NCI-H146 (cell line): ENCODE results near the gene MRPL30.
"Not testable (repeated sequence)": the region's sequence is repeated elsewhere in the genome, so short reads cannot be mapped to it uniquely, and the experiment has no call there.

Experiments
- DNase-seq: peaks from one replicate; lab custom pipeline; 2025; lab: John Stamatoyannopoulos, UW

MRPL30 gene

DNA sequence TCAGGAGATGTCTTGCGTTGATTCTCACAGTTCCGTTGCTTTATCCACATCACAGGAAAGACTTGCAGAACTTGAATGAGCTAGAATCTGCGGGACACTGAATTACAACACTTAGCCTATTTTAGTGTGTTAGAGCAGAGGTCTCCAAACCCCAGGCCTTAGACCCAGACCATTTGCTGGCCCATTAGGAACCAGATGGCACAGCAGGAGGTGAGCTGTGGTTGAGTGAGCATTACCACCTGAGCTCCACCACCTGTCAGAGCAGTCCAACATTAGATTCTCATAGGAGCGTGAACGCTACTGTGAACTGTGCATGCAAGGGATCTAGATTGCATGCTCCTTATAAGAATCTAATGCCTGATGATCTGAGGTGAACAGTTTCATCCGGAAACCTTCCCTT lies 3.8 kb downstream of the MRPL30 start:
- peak; percentile 59 for DNase-seq

DNA sequence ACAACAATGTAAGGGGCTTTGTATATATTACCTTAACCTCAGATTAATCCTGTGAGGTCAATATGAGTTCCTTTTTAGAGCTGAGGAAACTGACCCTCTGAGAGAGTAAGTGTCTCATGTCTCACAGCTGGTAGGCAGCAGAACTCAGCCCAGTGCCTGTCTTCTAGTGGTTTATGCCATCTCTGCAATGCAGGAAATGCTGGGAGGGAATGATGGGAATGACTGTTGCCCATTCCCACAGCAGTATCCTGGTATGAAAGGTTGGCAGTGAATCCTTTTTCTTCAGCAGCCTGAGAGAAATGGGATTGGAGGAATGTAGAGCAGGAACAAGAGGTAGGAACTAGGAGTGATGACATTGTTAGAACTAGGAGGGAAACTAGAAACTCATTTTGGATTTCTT lies 6.0 kb downstream of the MRPL30 start:
- DNase-seq: no peak

DNA sequence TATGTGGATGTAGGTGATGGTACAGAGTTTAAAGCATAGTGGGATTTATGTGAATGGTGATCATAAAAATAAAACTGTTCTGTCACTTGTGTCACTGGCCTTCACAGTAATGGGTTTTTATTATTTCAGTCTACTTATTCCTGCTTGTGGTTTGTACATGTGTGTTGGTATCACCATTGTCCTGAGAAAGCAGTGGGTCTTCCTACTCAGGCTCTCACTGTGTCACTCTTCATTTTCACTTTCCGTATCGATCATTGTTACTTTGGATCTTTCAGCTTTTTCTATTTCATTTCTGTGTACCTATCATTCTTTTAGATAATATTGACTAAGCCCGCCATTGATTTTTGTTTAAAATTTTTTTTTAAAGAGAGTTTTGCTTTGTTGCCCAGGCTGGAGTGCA lies 7.4 kb downstream of the MRPL30 start:
- no peak for DNase-seq

DNA sequence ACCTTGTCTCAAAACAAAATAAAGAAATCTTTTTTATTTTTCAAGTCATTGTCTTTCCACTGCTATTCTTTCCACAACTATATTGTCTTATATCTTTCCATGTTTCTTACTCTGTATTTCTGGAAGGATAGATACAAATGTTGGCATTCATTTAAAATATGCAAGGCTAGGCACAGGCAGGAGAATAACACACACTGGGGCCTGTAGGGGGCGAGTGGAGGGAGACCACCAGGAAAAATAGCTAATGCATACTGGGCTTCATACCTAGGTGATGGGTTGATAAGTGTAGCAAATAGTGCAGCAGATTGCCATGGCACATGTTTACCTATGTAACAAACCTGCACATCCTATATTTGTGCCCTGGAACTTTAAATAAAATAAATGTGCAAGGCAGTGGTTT lies 9.6 kb downstream of the MRPL30 start:
- DNase-seq: no peak

DNA sequence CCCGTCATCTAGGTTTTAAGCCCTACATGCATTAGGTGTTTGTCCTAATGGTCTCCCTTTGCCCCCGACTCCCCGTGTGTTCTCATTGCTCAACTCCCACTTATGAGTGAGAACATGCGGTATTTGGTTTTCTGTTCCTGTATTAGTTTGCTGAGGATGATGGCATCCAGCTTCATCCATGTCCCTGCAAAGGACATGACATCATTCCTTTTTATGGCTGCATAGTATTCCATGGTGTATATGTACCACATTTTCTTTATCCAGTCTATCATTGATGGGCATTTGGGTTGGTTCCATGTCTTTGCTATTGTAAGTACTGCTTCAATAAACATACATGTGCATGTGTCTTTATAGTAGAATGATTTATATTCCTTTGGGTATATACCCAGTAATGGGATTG lies 11.4 kb downstream of the MRPL30 start:
- DNase-seq: not testable (repeated sequence)

DNA sequence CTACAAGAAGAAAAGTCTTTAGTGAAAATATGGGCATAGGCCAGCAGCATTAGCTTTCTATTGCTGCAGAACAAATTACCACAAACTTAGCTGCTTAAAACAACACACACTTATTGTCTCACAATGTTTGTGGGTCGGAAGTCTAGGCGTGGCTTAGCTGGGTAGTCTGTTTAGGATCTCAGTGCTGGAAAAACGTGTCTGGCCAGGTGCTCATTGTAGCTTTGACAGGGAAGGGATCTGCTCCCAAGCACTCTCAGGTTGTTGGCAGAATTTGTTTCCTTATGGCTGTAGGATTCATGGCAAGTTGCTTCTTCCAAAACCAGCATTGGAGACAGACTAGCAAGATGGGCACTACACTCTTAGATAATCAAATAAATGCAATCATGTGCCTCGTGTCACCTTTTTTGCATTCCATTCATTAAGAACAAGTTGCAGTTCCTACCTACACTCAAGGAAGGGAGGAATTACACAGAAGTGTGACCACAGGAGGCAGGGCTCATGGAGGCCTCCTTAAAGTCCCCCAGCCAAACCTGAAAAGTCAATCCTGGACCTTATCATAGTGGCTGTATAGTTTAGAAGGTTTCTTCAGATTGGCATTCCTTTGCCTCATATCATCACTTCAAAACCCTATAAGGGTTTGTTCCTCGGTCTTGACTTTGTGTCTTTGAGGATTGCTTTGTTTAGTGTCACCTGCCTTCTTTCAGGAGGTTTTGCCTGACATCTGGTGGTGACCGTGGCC lies 17.3 kb downstream of the MRPL30 start:
- no peak for DNase-seq

DNA sequence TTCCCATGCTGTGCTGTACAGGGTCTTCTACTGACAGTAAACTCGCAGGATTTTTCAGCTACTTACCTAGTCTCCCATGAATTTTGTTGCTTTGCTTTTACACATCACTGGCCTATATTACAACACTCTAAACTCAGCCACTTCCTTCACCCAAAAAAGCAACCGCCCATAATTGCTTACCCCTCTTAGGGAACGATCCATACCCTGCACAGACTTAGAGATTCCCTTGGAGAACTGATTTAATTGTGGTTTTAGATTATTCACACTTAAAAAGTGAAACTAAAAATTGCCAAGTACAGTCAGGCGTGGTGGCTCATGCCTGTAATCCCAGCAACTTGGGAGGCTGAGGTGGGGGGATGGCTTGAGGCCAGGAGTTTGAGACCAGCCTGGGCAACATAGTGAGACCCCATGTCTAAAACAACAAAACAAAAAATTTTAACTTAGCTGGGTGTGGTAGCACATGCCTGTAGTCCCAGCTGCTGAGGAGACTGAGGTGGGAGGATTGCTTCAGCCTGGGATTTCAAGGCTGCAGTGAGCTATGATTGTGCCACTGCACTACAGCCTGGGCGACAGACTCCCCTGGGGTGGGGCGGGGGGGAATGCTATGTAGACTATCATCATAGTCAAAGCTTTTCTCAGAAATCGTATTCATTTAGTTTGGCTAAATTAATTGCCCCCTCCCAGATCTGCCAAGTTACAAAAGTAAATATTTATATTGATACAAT lies 19.3 kb downstream of the MRPL30 start:
- DNase-seq: no peak

DNA sequence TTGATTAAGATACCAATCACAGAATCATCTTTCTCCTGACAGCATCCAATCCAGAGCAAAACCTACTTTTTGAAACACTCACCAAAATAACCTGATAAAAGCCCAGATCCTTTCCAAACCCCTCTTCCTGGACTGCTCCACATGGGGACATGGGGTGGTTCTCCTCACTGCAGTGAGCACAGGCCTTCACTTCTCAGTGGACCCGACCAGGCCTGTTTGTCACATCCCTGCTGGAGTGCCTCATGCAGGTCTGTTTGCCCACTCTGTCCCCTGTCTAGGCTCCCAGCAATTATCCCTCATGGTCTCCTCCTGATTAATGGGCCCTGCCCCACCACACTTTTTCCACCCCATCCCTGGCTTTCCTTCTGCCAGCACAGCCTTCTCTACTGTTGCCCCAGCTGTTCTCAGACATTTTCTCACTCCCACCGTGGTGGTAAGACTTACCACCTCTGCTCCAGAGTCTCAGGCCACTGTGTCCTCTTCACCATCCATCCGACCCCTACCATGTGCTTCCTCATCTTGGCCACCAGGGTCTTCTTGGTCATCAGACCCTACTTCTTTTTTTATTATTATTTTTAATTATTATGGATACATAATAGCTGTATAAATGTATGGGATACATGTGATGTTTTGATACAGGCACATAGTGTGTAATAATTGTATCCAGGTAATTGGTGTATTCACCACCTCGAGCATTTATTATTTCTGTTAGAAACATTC lies 21.1 kb downstream of the MRPL30 start:
- DNase-seq: no peak

DNA sequence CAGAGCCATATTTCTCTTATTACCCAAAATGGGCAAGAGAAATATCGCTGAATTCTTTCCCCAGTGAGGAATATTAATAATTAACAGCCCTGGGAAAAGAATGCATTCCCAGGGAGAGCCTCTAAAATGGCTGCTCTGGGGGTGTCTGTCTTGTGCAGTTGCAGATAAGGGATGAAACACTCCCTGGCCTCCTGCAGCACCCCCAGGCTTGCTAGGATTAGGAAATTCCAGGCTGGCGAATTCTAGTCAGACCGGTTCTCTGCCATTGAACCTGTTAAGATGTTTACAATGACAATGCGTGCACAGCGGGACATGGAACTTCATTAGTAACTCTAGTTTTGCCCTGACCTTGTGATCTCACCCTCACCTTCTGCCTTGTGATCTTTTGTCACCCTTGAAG lies 24.5 kb downstream of the MRPL30 start:
- DNase-seq: no peak

DNA sequence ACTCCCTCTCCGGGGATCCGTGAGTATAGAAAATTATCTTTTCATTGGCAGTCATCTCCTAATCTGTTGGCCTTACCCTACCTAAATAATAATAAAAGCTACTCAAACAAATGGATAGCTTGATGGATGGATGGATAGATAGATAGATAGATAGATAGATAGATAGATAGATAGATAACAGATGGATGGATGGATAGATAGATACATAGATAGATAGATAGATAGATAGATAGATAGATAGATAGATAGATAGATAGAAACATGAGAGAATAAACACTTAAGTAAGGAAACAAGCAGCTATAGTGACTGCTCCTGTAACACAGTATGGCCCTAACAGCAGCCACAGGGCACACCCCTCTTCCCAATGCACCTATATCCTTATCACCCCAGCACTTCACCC lies 35.1 kb downstream of the MRPL30 start:
- DNase-seq: no peak

DNA sequence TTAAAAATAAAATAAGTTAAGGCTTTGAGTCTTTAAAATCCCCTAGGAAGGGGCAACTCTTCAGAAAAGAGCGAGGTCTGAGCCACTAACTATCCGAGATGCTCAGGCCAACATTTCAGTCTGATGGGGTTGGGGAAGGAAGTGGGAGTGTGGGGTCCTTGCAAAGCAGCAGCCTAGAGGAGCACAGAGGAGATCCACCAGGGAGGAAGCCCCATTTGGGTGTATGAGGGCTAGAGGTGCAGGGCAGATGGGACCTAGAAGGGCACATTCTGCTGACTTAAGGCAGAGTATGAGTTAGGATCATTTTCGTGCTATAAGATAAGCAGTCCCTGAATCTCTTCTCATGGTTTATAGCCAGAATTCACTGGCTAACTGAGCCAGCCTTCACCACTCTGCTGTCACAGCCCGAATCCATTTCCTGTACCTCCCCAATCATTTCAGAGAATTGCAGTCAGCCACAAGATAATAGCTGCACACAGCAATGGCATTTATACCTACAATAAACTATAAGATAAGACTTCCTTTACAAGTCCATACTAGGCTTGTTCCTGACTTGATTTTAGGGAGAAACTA lies 37.0 kb downstream of the MRPL30 start:
- DNase-seq: no peak

DNA sequence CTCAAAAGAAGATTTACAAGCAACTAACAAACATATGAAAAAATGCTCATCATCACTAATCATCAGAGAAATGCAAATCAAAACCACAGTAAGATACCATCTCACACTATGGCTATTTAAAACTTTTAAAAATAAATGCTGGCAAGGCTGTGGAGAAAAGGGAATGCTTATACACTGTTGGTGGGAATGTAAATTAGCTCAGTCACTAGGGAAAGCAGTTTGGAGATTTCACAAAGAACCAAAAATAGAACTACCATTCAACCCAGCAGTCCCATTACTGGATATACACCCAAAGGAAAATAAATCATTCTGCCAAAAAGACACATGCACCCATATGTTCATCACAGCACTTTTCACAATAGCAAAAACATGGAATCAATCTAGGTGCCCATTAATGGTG lies 52.2 kb downstream of the MRPL30 start:
- DNase-seq: not testable (repeated sequence)

DNA sequence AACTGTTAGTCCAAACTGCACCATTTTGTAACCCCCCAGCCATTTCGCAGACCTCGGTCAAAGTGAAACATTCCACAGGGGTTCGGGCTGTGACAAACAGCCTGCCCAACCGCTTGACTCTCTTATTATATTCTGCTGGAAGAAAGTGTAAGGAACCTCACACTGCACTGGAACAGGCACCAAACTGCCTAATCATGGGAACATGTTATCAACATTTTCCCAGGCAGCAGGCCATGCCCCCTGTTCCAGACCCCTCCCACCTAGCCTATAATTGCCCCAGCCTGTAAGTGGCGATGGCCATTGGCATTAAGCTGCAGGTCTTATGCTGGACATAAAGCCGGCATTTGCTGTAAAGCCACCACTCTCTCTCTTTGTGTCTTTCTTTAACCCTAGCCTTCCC lies 57.6 kb downstream of the MRPL30 start:
- no peak for DNase-seq

DNA sequence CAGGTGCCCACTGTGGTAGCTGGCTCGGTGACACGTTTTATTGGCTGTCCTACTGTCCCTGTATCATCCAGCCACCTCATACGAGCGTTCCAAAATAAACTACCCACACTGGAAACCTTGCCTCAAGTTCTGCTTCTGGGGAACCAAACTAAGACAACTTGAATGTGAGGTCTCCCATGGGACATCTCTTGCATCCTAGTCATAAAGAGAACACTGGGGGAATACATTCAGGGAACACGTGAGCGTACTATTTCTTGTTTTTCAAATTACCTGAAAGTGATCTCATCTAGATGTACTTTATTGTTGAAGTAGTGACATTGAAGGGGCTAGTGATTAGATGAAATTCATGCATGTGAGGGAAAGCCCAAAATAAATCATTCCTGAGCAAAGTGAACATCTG lies 59.4 kb downstream of the MRPL30 start:
- DNase-seq: no peak

DNA sequence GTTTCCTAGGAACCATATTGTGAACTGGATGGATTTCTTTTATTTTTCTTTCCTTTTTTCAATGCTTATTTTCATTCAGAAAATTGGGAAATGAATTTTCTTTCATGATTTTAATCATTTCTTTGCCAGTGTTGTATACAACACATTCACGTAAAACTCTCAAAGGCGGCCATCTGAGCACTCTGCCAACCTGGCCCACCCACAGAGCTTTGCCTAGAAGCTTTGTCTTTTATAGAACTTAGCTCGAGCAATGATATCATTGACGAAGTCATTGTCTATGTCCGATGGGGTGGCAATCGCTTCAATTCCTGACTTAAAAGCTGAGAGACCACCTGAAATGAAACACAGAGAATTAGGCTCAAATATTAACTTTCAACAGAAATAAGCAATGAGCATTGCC lies 61.2 kb downstream of the MRPL30 start:
- no peak for DNase-seq
